Neural cell (in vitro differentiated cells): ENCODE data around the gene CD300LB. TPM values are rescaled to one million over a fixed set of nuclear protein-coding genes. Genes with fewer than 3 reads are reported as not detected.

Experiments used
- H2AFZ ChIP-seq: fragments of 200-600, 300-800 bp; sonication (generic), shearing (Covaris generic); 2 replicates; pipeline ENCODE4 v1.6.0; 2014; ENCODE audit warnings: low read depth, mild to moderate bottlenecking, antibody characterized with exemption, low read length, moderate library complexity
- H3F3A ChIP-seq: fragments of 200-600 bp; shearing (Covaris generic); 2 replicates; pipeline ENCODE4 v1.6.1; 2016; ENCODE audit warnings: mild to moderate bottlenecking, moderate library complexity, mixed read lengths, antibody characterized with exemption, low read length; ENCODE audit not compliant: insufficient read depth, poor library complexity, severe bottlenecking
- H3K27ac ChIP-seq: fragments of 200-600, 300-800 bp; sonication (generic), shearing (Covaris generic); 2 replicates; pipeline ENCODE4 v1.5.1; 2014; ENCODE audit warnings: mild to moderate bottlenecking, low read length, moderate library complexity
- H3K27me3 ChIP-seq: fragments of 300-800, 200-600 bp; sonication (generic), shearing (Covaris generic); 2 replicates; pipeline ENCODE4 v1.6.0; 2014; ENCODE audit warnings: mild to moderate bottlenecking, low read depth, low read length, moderate library complexity; ENCODE audit not compliant: insufficient read depth
- H3K36me3 ChIP-seq: fragments of 300-800, 200-600 bp; sonication (generic), shearing (Covaris generic); 2 replicates; pipeline ENCODE4 v1.5.1; 2014; ENCODE audit warnings: mild to moderate bottlenecking, antibody characterized with exemption, low read length, moderate library complexity; ENCODE audit not compliant: insufficient read depth
- H3K4me2 ChIP-seq: fragments of 300-800, 200-600 bp; sonication (generic), shearing (Covaris generic); 2 replicates; pipeline ENCODE4 v1.6.0; 2014; ENCODE audit warnings: mild to moderate bottlenecking, low read length
- H3K4me3 ChIP-seq: fragments of 300-800, 200-600 bp; sonication (generic), shearing (Covaris generic); 2 replicates; pipeline ENCODE4 v1.5.1; 2014; ENCODE audit warnings: mild to moderate bottlenecking, low read length, moderate library complexity
- H3K79me2 ChIP-seq: fragments of 200-600 bp; shearing (Covaris generic); replicated peaks from 2 replicates; pipeline ENCODE4 v1.6.0; 2014; ENCODE audit warnings: mild to moderate bottlenecking, low read length, moderate library complexity; ENCODE audit not compliant: insufficient read depth
- H3K9ac ChIP-seq: fragments of 300-800, 200-600 bp; sonication (generic), shearing (Covaris generic); 2 replicates; pipeline ENCODE4 v1.6.1; 2016; ENCODE audit warnings: mild to moderate bottlenecking, low read length, mixed read lengths
- H3K9me2 ChIP-seq: fragments of 200-600 bp; shearing (Covaris generic); 2 replicates; pipeline ENCODE4 v1.6.1; 2016; ENCODE audit warnings: mild to moderate bottlenecking, low read length, mixed read lengths; ENCODE audit not compliant: insufficient read depth
- H3K9me3 ChIP-seq: fragments of 200-600, 300-800 bp; sonication (generic), shearing (Covaris generic); 2 replicates; pipeline ENCODE4 v1.6.1; 2016; ENCODE audit warnings: mild to moderate bottlenecking, mixed run types, low read length, moderate library complexity, mixed read lengths
- H4K20me1 ChIP-seq: fragments of 200-600 bp; shearing (Covaris generic); 2 replicates; pipeline ENCODE4 v1.6.1; 2016; ENCODE audit warnings: mild to moderate bottlenecking, mixed run types; ENCODE audit not compliant: insufficient read depth
- EP300 ChIP-seq: fragments of 450-650 bp; conservative IDR thresholded peaks from 2 replicates; pipeline ENCODE4 v1.6.1; 2014; ENCODE audit warnings: antibody characterized with exemption, mild to moderate bottlenecking, moderate library complexity; ENCODE audit not compliant: poor library complexity, severe bottlenecking
- EZH2 ChIP-seq: fragments of 200-600, 300-800 bp; shearing (Covaris generic), sonication (generic); IDR thresholded peaks from 2 replicates; pipeline ENCODE4 v1.6.1; 2014; ENCODE audit warnings: antibody characterized with exemption, low read length, borderline replicate concordance, mild to moderate bottlenecking; ENCODE audit not compliant: insufficient read depth, poor library complexity, severe bottlenecking
- MXI1 ChIP-seq: fragments of 450-650 bp; conservative IDR thresholded peaks from 2 replicates; pipeline ENCODE4 v1.6.1; 2014; ENCODE audit warnings: antibody characterized with exemption, mild to moderate bottlenecking; ENCODE audit not compliant: poor library complexity, severe bottlenecking
- POLR2AphosphoS5 ChIP-seq: IDR thresholded peaks from 2 replicates; pipeline ENCODE4 v1.6.1; 2012
- RAD21 ChIP-seq: fragments of 450-650 bp; conservative IDR thresholded peaks from 2 replicates; pipeline ENCODE4 v1.6.1; 2014; ENCODE audit warnings: antibody characterized with exemption, mild to moderate bottlenecking, moderate library complexity
- SMC3 ChIP-seq: fragments of 450-650 bp; conservative IDR thresholded peaks from 2 replicates; pipeline ENCODE4 v1.6.1; 2014; ENCODE audit warnings: antibody characterized with exemption, mild to moderate bottlenecking, moderate library complexity; ENCODE audit not compliant: poor library complexity
- TAF1 ChIP-seq: IDR thresholded peaks from 2 replicates; pipeline ENCODE4 v1.6.1; 2012; ENCODE audit warnings: low read depth
- polyA plus RNA-seq: library from polyadenylated mRNA; depleted of rRNA; stranded (reverse); fragments of >200 nt; gene quantifications from 2 replicates; pipeline ENCODE4 v1.2.3, GENCODE V29; 2014
- TF ChIP-seq, protein P1 (sequence below): fragments of 450-650 bp; IDR thresholded peaks from 2 replicates; pipeline ENCODE4 v1.5.1; 2014; ENCODE audit warnings: antibody characterized with exemption, mild to moderate bottlenecking, moderate library complexity; ENCODE audit not compliant: poor library complexity, severe bottlenecking
- TF ChIP-seq, protein P2 (sequence below): IDR thresholded peaks from 2 replicates; pipeline ENCODE4 v1.6.1; 2012; ENCODE audit warnings: borderline replicate concordance

The CD300LB gene
- polyA plus RNA-seq, 1 donor from 2014 or later = not detected

DNA sequence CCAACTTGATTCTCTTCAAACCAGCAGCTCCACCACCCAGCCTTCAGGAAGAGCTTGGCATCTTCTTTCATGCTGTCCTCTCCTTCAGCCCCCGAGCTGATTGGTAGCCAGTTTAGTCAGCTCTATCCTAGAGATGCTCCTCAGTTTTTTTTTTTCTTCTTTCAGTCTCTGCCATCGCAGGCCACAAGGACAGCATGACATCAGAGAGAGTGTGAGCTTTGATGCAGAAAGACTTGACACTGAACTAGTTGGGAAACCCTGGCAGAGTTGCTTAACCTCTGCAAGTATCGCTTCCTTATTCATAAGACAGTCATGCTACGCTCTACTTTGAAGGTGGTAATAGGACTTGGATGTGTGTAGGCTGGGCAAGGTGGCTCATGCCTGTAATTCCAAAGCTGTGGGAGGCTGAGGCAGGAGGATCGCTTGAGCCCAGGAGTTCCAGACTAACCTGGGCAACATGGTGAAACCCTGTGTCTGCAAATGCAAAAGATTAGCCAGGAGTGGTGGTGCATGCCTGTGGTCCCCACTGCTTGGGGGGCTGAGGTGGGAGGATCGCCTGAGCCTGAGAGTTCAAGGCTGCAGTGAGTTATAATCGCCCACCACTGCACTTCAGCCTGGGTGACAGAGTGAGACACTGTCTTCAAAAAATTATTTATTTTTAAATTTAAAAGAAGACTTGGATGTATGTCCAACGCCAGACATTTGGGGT, 2.6 kb downstream of the CD300LB start:
- Histone ChIP-seq H2AFZ (no peak overlapping the region), H3K27ac (no peak overlapping the region)

GRCh38 chr17:74527756-74528155, 3.5 kb downstream of the CD300LB start:
- no peaks in the 10 kb centered on the region for H3K9me3 ChIP-seq
- no peaks in the 10 kb centered on the region for H3K9me2 ChIP-seq
- no peak overlapping the region for H2AFZ ChIP-seq
- no peak overlapping the region for H3K9ac ChIP-seq
- no peaks in the 10 kb centered on the region for H4K20me1 ChIP-seq
- no peak for TF ChIP-seq MXI1
- TF ChIP-seq RAD21 = no peak
- no peaks in the 10 kb centered on the region for H3K27me3 ChIP-seq
- no peak overlapping the region for H3K4me3 ChIP-seq
- no peaks in the 10 kb centered on the region for H3F3A ChIP-seq
- no peaks in the 10 kb centered on the region for H3K36me3 ChIP-seq
- H3K27ac ChIP-seq = no peak overlapping the region
- no peaks in the 10 kb centered on the region for H3K79me2 ChIP-seq
- no peak overlapping the region for H3K4me2 ChIP-seq

More for the DNA sequence above, 2.6 kb downstream of the CD300LB start:
- H3K79me2 ChIP-seq = no peaks in the 10 kb centered on the region
- H3K9ac ChIP-seq = no peak overlapping the region
- no peak for TF ChIP-seq POLR2AphosphoS5
- no peak for TF ChIP-seq SMC3
- no peak for TF ChIP-seq EP300
- no peak for TF ChIP-seq MXI1
- TF ChIP-seq RAD21 = no peak
- TF ChIP-seq TAF1 = no peak
- TF ChIP-seq, protein P1, sequence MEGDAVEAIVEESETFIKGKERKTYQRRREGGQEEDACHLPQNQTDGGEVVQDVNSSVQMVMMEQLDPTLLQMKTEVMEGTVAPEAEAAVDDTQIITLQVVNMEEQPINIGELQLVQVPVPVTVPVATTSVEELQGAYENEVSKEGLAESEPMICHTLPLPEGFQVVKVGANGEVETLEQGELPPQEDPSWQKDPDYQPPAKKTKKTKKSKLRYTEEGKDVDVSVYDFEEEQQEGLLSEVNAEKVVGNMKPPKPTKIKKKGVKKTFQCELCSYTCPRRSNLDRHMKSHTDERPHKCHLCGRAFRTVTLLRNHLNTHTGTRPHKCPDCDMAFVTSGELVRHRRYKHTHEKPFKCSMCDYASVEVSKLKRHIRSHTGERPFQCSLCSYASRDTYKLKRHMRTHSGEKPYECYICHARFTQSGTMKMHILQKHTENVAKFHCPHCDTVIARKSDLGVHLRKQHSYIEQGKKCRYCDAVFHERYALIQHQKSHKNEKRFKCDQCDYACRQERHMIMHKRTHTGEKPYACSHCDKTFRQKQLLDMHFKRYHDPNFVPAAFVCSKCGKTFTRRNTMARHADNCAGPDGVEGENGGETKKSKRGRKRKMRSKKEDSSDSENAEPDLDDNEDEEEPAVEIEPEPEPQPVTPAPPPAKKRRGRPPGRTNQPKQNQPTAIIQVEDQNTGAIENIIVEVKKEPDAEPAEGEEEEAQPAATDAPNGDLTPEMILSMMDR = no peak
- TF ChIP-seq EZH2 = no peak
- TF ChIP-seq, protein P2, sequence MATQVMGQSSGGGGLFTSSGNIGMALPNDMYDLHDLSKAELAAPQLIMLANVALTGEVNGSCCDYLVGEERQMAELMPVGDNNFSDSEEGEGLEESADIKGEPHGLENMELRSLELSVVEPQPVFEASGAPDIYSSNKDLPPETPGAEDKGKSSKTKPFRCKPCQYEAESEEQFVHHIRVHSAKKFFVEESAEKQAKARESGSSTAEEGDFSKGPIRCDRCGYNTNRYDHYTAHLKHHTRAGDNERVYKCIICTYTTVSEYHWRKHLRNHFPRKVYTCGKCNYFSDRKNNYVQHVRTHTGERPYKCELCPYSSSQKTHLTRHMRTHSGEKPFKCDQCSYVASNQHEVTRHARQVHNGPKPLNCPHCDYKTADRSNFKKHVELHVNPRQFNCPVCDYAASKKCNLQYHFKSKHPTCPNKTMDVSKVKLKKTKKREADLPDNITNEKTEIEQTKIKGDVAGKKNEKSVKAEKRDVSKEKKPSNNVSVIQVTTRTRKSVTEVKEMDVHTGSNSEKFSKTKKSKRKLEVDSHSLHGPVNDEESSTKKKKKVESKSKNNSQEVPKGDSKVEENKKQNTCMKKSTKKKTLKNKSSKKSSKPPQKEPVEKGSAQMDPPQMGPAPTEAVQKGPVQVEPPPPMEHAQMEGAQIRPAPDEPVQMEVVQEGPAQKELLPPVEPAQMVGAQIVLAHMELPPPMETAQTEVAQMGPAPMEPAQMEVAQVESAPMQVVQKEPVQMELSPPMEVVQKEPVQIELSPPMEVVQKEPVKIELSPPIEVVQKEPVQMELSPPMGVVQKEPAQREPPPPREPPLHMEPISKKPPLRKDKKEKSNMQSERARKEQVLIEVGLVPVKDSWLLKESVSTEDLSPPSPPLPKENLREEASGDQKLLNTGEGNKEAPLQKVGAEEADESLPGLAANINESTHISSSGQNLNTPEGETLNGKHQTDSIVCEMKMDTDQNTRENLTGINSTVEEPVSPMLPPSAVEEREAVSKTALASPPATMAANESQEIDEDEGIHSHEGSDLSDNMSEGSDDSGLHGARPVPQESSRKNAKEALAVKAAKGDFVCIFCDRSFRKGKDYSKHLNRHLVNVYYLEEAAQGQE = no peak
- H3K4me2 ChIP-seq = no peak overlapping the region
- no peaks in the 10 kb centered on the region for H3K27me3 ChIP-seq
- no peak overlapping the region for H3K4me3 ChIP-seq
- no peaks in the 10 kb centered on the region for H3K9me2 ChIP-seq
- H3F3A ChIP-seq = no peaks in the 10 kb centered on the region
- no peaks in the 10 kb centered on the region for H3K36me3 ChIP-seq
- H4K20me1 ChIP-seq = no peaks in the 10 kb centered on the region
- H3K9me3 ChIP-seq = no peaks in the 10 kb centered on the region

DNA sequence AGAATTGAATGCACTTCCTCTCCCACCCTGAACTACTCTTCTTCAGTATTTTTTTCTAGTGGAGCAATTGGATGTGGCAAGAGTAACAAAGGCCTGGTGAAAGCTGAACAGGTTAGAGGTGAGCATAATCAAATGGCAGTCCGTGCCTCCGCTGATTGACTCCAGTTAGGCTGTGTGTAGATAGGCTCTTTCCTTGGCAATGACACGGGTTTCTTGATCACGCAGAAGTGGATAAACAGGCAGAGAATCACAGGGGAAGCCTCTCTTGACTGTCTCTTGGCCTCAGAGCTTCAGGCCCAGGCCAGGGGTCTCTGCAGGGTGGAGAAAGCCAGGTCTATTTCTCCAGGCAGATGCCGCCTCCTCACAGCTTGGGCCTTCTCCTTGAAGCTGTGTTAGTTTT, 4.2 kb downstream of the CD300LB start:
- TF ChIP-seq SMC3 (no peak), EZH2 (no peak), TAF1 (no peak), MXI1 (no peak), EP300 (no peak), POLR2AphosphoS5 (no peak), RAD21 (no peak)
- TF ChIP-seq, protein P2 = no peak
- TF ChIP-seq, protein P1 = no peak
- Histone ChIP-seq H3F3A (no peaks in the 10 kb centered on the region), H3K79me2 (no peaks in the 10 kb centered on the region), H3K27ac (no peak overlapping the region), H3K27me3 (no peaks in the 10 kb centered on the region), H3K9me3 (no peaks in the 10 kb centered on the region), H3K9ac (no peak overlapping the region), H3K9me2 (no peaks in the 10 kb centered on the region), H3K36me3 (no peaks in the 10 kb centered on the region), H2AFZ (no peak overlapping the region), H3K4me3 (no peak overlapping the region), H4K20me1 (no peaks in the 10 kb centered on the region), H3K4me2 (no peak overlapping the region)
